Stromal cell of bone marrow (primary cell): Measurements from ENCODE around the gene CCDC34.
A peak's percentile ranks its signal among the peaks of the same experiment; 100 is the strongest.
"Not testable (repeated sequence)": the region's sequence is repeated elsewhere in the genome, so short reads cannot be mapped to it uniquely, and the experiment has no call there.

Source experiments
- DNase-seq: peaks from one replicate; pipeline ENCODE4 v3.0.0-alpha.2; 2012; ENCODE audit warnings: low read depth

CCDC34 gene

GRCh38 chr11:27322196-27322595, 40.8 kb downstream of the CCDC34 start:
- not testable (repeated sequence) for DNase-seq

- DNase-seq = not testable (repeated sequence)
Observed at GRCh38 chr11:27321340-27321739, 41.7 kb downstream of the CCDC34 start.

GRCh38 chr11:27319072-27319471, 43.9 kb downstream of the CCDC34 start:
- peak; percentile 73 for DNase-seq

GRCh38 chr11:27317751-27318150, 45.3 kb downstream of the CCDC34 start:
- peak; percentile 33 for DNase-seq

- DNase-seq = peak; percentile 55
Observed at GRCh38 chr11:27315836-27316235, 47.2 kb downstream of the CCDC34 start.

- no peak for DNase-seq
Observed at GRCh38 chr11:27313157-27313821, 49.7 kb downstream of the CCDC34 start.

- DNase-seq = no peak
Observed at GRCh38 chr11:27312110-27312509, 50.9 kb downstream of the CCDC34 start.

- DNase-seq = no peak
Observed at GRCh38 chr11:27310707-27311106, 52.3 kb downstream of the CCDC34 start.

- no peak for DNase-seq
Observed at GRCh38 chr11:27310182-27310581, 52.8 kb downstream of the CCDC34 start.

GRCh38 chr11:27309046-27309445, 54.0 kb downstream of the CCDC34 start:
- no peak for DNase-seq

- DNase-seq = no peak
Observed at GRCh38 chr11:27307232-27307631, 55.8 kb downstream of the CCDC34 start.

GRCh38 chr11:27305751-27306150, 57.3 kb downstream of the CCDC34 start:
- DNase-seq = no peak

GRCh38 chr11:27304514-27304913, 58.5 kb downstream of the CCDC34 start:
- DNase-seq = no peak

- DNase-seq = no peak
Observed at GRCh38 chr11:27303903-27304302, 59.1 kb downstream of the CCDC34 start.

- no peak for DNase-seq
Observed at GRCh38 chr11:27300974-27301373, 62.0 kb downstream of the CCDC34 start.

- DNase-seq = no peak
Observed at GRCh38 chr11:27297616-27298015, 65.4 kb downstream of the CCDC34 start.

- DNase-seq = no peak
Observed at GRCh38 chr11:27296497-27296896, 66.5 kb downstream of the CCDC34 start.

GRCh38 chr11:27295928-27296327, 67.1 kb downstream of the CCDC34 start:
- DNase-seq = no peak

GRCh38 chr11:27294654-27295053, 68.4 kb downstream of the CCDC34 start:
- no peak for DNase-seq

- DNase-seq = no peak
Observed at GRCh38 chr11:27293515-27294417, 69.2 kb downstream of the CCDC34 start.

- DNase-seq = no peak
Observed at GRCh38 chr11:27292637-27293010, 70.4 kb downstream of the CCDC34 start.

GRCh38 chr11:27291954-27292636, 70.9 kb downstream of the CCDC34 start:
- DNase-seq = no peak
